Measurements from ENCODE around the gene ROBO1.
A peak's percentile ranks its signal among the peaks of the same experiment; 100 is the strongest.
"Not testable (repeated sequence)": the region's sequence is repeated elsewhere in the genome, so short reads cannot be mapped to it uniquely, and the experiment has no call there.

The ROBO1 gene

GRCh38 chr3:78765671-78766485 is 1001.9 kb downstream of the ROBO1 start:
- DNase-seq, result no peak

- no peak for DNase-seq
Measured at GRCh38 chr3:78764634-78765033, 1003.2 kb downstream of the ROBO1 start.

GRCh38 chr3:78762121-78762520 is 1005.7 kb downstream of the ROBO1 start:
- no peak for DNase-seq

- DNase-seq, result no peak
Measured at GRCh38 chr3:78761126-78761525, 1006.7 kb downstream of the ROBO1 start.

- DNase-seq, result no peak
Measured at GRCh38 chr3:78757731-78758130, 1010.1 kb downstream of the ROBO1 start.

GRCh38 chr3:78754066-78754743 is 1013.6 kb downstream of the ROBO1 start:
- DNase-seq, result no peak

GRCh38 chr3:78751266-78751665 is 1016.5 kb downstream of the ROBO1 start:
- no peak for DNase-seq

- not testable (repeated sequence) for DNase-seq
Measured at GRCh38 chr3:78750291-78750690, 1017.5 kb downstream of the ROBO1 start.

- DNase-seq, result no peak
Measured at GRCh38 chr3:78749056-78749455, 1018.7 kb downstream of the ROBO1 start.

GRCh38 chr3:78745847-78746246 is 1022.0 kb downstream of the ROBO1 start:
- no peak for DNase-seq

GRCh38 chr3:78742491-78742890 is 1025.3 kb downstream of the ROBO1 start:
- no peak for DNase-seq

- no peak for DNase-seq
Measured at GRCh38 chr3:78742041-78742440, 1025.8 kb downstream of the ROBO1 start.

GRCh38 chr3:78741066-78741645 is 1026.6 kb downstream of the ROBO1 start:
- DNase-seq, result no peak

GRCh38 chr3:78738833-78739232 is 1029.0 kb downstream of the ROBO1 start:
- DNase-seq, result no peak

GRCh38 chr3:78737988-78738387 is 1029.8 kb downstream of the ROBO1 start:
- DNase-seq, result no peak

- no peak for DNase-seq
Measured at GRCh38 chr3:78736863-78737262, 1030.9 kb downstream of the ROBO1 start.

GRCh38 chr3:78734048-78734637 is 1033.7 kb downstream of the ROBO1 start:
- DNase-seq, result no peak

- no peak for DNase-seq
Measured at GRCh38 chr3:78732893-78733292, 1034.9 kb downstream of the ROBO1 start.

- no peak for DNase-seq
Measured at GRCh38 chr3:78732471-78732870, 1035.3 kb downstream of the ROBO1 start.

GRCh38 chr3:78729946-78730345 is 1037.9 kb downstream of the ROBO1 start:
- DNase-seq, result no peak

GRCh38 chr3:78728406-78729145 is 1039.2 kb downstream of the ROBO1 start:
- DNase-seq, result peak; percentile 55

- DNase-seq, result no peak
Measured at GRCh38 chr3:78726545-78726944, 1041.3 kb downstream of the ROBO1 start.

GRCh38 chr3:78725703-78726246 is 1042.0 kb downstream of the ROBO1 start:
- DNase-seq, result no peak
